Measurements from ENCODE around the gene SACM1L.

DNA sequence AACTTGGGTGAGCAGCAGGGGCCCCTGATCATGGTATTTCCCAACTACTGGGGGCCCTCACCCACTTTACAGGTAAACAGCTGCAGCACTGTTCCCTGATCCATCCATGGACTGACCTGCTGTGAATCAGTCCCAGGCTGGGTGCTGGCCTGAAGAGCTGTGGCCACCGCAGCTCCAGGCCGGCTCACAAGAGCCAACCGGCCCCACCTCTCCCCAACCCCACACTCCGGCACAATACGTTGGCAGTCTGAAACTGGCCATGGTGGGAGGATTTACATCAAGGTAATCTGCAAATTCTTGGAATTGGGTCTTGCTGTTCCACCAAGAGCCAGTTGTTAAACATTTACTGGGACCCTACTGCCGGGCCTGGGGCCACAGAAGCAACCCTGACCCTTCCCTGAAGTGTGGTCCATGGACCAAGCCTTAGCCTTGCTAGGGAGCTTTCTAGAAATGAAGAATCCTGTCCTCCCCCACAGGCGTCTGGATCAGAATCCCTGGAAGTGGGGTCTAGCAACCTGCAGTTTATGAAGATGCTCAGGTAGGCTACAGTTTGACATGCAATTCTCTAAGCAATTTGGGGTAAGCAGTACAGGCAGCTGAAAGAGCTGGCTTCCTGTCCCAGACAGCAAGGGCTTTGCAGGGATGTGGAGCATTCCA is 103.4 kb downstream of the SACM1L start:
- TF ChIP-seq POLR2A (IDR thresholded peaks at IDR 0.05), result no peak
- TF ChIP-seq, protein P1, sequence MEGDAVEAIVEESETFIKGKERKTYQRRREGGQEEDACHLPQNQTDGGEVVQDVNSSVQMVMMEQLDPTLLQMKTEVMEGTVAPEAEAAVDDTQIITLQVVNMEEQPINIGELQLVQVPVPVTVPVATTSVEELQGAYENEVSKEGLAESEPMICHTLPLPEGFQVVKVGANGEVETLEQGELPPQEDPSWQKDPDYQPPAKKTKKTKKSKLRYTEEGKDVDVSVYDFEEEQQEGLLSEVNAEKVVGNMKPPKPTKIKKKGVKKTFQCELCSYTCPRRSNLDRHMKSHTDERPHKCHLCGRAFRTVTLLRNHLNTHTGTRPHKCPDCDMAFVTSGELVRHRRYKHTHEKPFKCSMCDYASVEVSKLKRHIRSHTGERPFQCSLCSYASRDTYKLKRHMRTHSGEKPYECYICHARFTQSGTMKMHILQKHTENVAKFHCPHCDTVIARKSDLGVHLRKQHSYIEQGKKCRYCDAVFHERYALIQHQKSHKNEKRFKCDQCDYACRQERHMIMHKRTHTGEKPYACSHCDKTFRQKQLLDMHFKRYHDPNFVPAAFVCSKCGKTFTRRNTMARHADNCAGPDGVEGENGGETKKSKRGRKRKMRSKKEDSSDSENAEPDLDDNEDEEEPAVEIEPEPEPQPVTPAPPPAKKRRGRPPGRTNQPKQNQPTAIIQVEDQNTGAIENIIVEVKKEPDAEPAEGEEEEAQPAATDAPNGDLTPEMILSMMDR (IDR thresholded peaks at IDR 0.05), result no peak
